Vagina (tissue), 2 donors: ENCODE measurements around the gene TSPEAR.

Experiments
- POLR2AphosphoS5 ChIP-seq, 2 donors: sonication (generic); formaldehyde crosslinking; IDR thresholded peaks; one replicate each; pipeline ENCODE4 v1.9.0; 2017; ENCODE audit warnings: antibody characterized with exemption in 2 of 2, mild to moderate bottlenecking in 2 of 2, low read depth in 1 of 2; ENCODE audit not compliant: insufficient read depth in 1 of 2
- TF ChIP-seq, protein P1 (sequence below), 3 experiments: fragments of 450-650 bp in 2 of 3; fragments of 200-600 bp in 1 of 3; sonication (generic) in 1 of 3; IDR thresholded peaks; one replicate each; pipeline ENCODE4 v1.5.1; 2017 to 2019; ENCODE audit warnings: antibody characterized with exemption in 3 of 3, mild to moderate bottlenecking in 2 of 3, moderate library complexity in 2 of 3

DNA sequence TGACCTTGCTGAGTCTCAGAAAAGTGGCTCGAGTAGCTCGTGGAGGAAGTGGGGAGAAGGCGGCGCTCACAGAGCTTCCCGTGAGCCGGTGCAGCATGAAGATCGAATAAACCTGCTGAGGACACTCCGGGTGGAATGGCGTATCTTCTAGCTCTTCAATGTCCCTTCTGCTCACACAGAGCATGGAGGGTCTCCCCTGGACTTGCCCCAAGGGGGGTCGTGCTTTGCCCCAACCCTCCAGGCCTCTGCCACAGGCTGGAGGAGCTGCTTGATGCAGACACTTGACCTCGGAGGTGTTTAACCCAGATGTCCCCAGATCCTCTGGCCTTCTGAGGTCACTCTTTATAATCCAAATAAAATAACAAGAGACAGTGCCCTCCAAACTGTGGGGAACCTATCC lies 16.6 kb downstream of the TSPEAR start:
- TF ChIP-seq, protein P1, sequence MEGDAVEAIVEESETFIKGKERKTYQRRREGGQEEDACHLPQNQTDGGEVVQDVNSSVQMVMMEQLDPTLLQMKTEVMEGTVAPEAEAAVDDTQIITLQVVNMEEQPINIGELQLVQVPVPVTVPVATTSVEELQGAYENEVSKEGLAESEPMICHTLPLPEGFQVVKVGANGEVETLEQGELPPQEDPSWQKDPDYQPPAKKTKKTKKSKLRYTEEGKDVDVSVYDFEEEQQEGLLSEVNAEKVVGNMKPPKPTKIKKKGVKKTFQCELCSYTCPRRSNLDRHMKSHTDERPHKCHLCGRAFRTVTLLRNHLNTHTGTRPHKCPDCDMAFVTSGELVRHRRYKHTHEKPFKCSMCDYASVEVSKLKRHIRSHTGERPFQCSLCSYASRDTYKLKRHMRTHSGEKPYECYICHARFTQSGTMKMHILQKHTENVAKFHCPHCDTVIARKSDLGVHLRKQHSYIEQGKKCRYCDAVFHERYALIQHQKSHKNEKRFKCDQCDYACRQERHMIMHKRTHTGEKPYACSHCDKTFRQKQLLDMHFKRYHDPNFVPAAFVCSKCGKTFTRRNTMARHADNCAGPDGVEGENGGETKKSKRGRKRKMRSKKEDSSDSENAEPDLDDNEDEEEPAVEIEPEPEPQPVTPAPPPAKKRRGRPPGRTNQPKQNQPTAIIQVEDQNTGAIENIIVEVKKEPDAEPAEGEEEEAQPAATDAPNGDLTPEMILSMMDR (IDR thresholded peaks at IDR 0.05) = no peak
- TF ChIP-seq POLR2AphosphoS5 (IDR thresholded peaks at IDR 0.05; ENCODE audit: insufficient read depth in 1 of 2, low read depth in 1 of 2) = no peak
